Ammon's horn (tissue), 1 donor: Measurements from ENCODE around the gene PLCB1.
A peak's percentile ranks its signal among the peaks of the same experiment; 100 is the strongest.
"Not testable (repeated sequence)": the region's sequence is repeated elsewhere in the genome, so short reads cannot be mapped to it uniquely, and the experiment has no call there.

ENCODE experiments used
- DNase-seq: peaks from one replicate; pipeline ENCODE4 v3.0.0-alpha.2; 2016; ENCODE audit warnings: low spot score

Gene PLCB1

DNA sequence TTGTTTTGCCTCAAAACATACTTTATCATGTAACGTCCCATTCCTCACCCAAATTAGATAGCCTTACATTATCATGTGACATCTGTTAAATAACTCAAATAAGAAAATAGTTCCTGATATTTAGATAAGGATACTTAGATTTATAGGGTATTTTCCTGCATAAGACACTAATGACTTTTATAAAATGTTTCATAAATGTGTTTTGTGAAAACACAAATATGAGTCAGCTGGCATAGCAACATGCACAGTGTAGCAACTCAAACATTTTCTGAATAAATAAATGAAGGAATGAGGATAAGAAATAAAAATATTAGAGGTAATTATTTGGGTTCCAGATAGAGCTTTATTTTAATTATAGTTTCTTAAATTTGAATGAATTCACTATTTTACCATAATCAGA lies 476.4 kb downstream of the PLCB1 start:
- DNase-seq = no peak

DNA sequence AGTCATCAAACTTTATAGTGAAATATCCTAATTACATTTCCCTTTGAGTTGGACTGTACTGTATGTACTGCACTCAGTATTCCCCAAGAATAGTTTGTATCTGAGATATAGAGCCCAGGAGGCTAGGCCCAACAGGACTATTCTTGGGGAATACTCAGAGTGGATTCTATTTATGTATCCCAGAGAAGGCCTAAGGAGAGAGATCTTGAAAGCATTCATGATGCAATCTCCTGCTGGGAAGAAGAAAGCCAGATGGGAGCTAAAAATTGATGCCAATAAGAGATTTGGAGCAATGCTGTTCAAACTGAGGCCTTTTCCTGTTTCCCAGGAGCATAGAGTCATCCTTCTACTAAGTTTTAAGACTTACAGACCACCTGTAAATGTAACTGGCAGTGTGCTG lies 484.7 kb downstream of the PLCB1 start:
- DNase-seq = no peak

DNA sequence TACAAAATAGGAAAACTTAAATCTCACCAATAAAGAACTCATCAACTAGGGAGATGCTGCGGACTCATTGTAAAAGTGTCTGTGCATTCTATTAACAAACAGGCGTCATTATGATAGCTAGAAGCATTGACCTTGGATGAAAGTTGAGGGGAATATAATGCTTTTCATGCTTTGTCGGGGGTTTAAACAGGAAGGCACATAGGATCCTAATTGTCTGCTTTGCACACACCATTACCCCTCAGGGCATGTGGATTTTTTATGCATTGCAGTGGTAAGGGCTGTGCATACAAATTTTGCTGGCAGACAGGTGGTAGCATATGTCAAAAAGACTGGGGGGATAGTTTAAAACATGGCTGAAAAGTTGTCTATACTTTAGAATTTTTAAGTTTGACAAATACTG lies 488.9 kb downstream of the PLCB1 start:
- no peak for DNase-seq

DNA sequence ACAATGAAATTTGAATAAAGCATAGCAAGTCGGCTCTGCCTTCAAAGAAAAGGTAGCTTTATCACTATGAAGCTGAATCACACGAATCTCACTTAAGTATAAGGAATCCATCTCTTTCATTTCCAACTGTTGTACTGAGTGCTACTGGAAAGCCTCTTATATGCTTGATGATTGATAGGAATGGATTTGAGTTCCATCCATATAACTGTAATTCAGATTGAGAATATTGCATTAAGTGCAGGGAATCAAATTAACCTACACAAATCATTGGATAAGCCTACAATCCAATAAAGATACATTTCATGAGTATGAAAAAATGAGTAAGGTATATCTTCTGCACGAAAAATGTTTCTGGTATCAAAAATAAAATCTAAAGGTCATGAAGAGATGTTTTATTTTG lies 492.0 kb downstream of the PLCB1 start:
- DNase-seq = no peak

- DNase-seq = no peak
These were observed 492.6 kb downstream of the PLCB1 start for GRCh38 chr20:8624616-8625015.

- no peak for DNase-seq
These were observed 495.4 kb downstream of the PLCB1 start for GRCh38 chr20:8627340-8628004.

- no peak for DNase-seq
These were observed 499.2 kb downstream of the PLCB1 start for GRCh38 chr20:8631271-8631670.

DNA sequence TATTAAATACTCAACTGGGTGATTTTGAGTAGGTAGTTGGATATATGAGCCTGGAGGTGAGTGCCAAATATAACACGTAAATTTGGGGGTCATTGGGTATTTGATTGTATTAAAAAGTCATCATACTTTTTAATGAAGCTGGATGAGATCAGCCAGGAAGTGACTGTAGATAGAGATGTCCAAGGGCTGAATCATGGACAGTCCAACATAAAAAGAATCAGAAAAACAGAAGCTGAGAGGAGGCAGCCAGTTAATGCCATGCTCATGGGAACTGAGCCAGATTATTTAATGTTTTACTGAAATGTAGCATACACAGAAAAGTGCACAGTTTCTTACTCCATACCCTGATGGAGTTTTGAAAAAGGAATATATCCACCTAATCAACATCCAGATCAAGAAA lies 501.3 kb downstream of the PLCB1 start:
- DNase-seq = no peak

DNA sequence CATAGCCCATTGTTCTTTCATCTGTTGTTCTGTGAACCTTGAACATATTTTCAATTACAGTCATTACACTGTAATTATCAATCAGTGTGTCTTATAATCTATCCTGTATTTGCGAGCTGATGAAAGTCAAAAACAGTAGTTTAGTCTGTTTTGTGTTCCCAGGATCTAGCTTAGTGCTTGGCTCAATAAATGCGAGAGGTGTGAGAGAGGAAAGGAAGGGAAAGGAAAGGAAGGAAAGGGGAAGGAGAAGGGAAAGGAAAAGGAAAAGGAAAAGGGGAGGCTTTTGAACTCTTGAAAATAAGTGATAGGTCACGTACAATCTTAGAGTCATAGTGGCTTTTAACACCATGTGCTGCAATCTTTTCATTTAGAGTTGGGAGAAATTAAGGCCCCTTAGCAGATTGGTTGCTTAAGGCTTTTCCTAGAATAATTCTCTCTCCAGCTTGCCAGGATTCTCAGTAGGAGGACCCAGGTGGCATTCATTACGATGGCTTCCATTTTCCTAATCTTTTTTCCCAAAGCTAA lies 503.0 kb downstream of the PLCB1 start:
- DNase-seq = no peak

DNA sequence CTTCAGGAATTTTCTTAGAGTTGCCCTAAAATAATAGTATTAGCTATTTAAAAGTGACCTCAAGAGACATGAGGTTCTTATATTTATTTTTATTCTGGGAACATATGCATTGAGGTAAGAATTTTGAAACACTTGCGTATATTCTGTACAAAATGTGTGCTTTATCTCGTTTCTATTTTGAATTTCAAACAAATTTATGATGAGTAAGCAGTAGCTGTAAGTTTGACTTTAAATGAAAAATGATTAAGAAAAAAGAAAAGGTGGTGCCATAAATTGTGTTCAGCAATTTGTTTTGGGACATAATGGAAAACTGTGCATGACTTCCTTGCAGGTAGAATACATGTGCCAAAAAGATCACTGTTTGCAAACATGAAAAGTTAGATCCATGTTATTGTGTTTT lies 503.8 kb downstream of the PLCB1 start:
- no peak for DNase-seq

DNA sequence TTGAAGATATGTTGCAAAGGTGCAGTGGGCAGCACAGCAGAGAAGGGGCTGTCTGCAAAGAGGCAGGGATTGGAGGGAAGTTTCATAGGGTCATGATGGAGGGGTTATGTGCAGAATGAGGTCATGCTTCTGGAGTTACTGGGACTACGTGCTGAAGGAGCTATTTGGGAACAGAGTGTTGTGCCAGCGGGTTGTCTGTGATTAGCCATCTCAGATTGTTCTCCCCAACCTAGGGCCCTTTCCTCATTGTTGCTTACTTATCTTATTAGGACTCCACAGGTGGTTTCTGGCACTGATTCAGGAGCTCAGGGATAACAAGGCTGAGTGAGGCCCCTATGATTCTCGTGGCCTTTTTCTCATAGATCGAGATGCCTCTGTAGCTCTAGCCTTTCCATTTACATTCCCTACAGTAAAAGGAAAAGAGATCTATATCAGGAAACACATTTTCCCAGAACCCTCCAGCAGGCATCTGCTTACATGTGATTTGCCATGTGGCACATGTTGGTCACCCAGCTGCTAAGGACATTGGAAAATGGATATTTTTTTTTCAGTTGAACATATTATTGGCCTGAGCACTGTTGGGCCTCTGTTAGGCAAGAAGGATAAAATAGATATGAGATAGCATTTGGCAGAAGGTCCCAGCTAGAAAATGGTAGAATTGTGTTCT lies 507.2 kb downstream of the PLCB1 start:
- DNase-seq = no peak

GRCh38 chr20:8640461-8640860 lies 508.4 kb downstream of the PLCB1 start:
- no peak for DNase-seq

DNA sequence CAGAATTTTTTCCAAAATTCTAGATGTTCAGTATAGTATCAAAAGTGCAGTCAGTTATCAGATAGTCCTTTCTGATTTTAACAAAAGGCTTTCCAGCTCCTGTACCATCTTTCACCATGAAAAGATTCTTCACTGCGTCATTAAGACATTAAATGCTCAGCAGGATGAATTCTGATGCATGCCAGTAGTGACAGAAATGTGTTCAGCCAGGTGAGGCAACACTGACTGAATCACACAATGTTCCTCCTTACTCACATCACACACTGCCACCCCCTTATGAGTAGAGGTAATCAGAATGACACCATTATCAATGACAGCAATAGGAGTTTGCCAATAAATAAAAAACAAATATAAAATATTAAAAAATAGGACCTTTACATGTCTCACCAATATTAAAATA lies 510.2 kb downstream of the PLCB1 start:
- no peak for DNase-seq

- not testable (repeated sequence) for DNase-seq
These were observed 512.4 kb downstream of the PLCB1 start for GRCh38 chr20:8644468-8644867.

- no peak for DNase-seq
These were observed 513.3 kb downstream of the PLCB1 start for GRCh38 chr20:8645326-8645725.

DNA sequence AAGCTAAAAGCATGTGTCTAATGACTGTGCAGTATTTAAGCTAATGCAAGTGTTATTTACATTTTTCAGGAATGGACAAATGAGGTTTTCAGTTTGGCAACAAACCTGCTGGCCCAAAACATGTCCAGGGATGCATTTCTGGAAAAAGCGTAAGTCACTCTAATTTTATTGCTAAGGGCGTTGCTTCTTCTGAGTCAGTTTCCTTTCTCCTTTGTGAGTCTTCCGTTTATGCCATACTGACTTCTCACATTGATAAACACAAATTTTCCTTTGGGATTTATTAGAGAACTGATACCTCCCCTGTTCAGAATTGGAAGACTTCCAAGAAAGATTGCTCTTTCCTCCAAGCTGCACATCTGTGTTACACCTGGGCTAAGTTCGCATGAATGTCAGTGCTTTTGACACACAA lies 514.0 kb downstream of the PLCB1 start:
- DNase-seq = no peak

DNA sequence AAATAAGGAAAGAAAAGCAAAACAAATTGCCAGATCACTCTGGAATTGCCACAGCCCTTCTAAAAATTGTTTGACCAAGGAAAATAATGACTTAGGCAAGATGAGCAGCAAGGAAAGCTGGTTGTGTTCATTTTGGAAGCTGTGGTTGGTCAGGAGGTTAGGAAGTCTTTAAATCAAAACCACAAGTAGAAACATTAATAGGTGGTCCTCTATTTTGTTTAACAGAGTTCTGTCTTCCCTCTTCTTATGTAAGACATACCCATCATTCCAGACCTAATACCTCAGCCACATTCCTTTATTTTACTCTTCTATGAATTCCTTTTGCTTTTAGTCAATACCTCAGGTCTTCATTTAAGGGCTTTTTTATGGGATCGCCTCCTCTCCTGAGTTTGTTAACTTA lies 514.6 kb downstream of the PLCB1 start:
- DNase-seq = no peak

DNA sequence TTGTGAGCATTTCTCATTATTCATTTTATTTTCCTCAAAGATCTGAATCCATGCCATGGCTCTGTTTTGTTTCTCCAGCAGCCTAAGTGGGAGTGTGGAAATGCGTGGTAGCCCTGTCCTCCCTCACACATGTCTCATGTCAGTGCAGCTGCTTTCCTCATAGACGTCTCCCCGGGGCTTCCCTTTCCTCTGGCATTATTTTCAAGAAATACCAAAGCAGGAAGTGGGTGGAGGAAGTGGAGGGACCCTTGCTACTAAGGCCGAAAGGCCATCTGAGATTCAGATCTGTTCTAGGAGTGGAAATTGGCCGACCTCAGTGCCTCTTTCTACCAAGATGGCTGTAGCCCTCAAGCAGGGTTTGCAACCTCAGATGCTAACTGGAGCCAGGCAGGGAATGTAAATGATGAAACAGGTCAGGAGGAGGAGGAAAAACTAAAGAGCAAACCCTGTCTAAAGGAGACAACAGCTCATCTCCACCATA lies 515.9 kb downstream of the PLCB1 start:
- DNase-seq = peak; percentile 45

DNA sequence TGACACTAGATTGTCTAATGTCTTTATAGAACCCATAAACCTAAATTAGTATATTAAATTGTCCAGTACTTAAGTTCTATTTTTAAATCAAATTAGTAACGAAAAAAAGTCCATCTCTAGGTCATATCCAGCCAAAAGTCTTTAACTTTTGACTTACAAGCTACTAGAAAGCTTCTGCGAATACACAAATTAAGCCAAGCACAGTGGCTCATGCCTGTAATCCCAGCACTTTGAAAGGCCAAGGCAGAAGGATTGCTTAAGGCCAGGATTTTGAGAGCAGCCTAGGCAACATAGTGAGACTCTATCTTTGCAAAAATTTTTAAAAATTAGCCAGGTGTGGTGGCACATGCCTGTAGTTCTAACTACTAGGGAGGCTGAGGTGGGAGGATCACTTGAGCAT lies 516.4 kb downstream of the PLCB1 start:
- no peak for DNase-seq

- no peak for DNase-seq
These were observed 520.3 kb downstream of the PLCB1 start for GRCh38 chr20:8652396-8652795.

GRCh38 chr20:8654486-8654885 lies 522.4 kb downstream of the PLCB1 start:
- DNase-seq = no peak

GRCh38 chr20:8656335-8656734 lies 524.3 kb downstream of the PLCB1 start:
- DNase-seq = no peak

- no peak for DNase-seq
These were observed 525.6 kb downstream of the PLCB1 start for GRCh38 chr20:8657664-8658063.

GRCh38 chr20:8658103-8658502 lies 526.0 kb downstream of the PLCB1 start:
- no peak for DNase-seq
